Sigmoid colon (tissue), 4 donors: Measurements from ENCODE around the gene CXCL8.

Experiments
- CTCF ChIP-seq, 4 experiments: fragments of 450-650 bp in 3 of 4; fragments of 200-600 bp in 1 of 4; IDR thresholded peaks; one replicate each; pipeline ENCODE4 v1.5.1; 2016 to 2019; ENCODE audit warnings: antibody characterized with exemption in 4 of 4, mild to moderate bottlenecking in 3 of 4, moderate library complexity in 2 of 4
- EP300 ChIP-seq, 4 donors: sonication (generic); formaldehyde crosslinking; IDR thresholded peaks; one replicate each; pipeline ENCODE4 v1.6.1; 2017; ENCODE audit warnings: antibody characterized with exemption in 4 of 4
- POLR2A ChIP-seq, 2 donors: fragments of 450-650 bp; IDR thresholded peaks; one replicate each; pipeline ENCODE4 v1.6.1; 2016; ENCODE audit warnings: antibody characterized with exemption in 2 of 2, mild to moderate bottlenecking in 2 of 2, moderate library complexity in 2 of 2
- POLR2AphosphoS5 ChIP-seq, 4 donors: sonication (generic); formaldehyde crosslinking; IDR thresholded peaks; one replicate each; pipeline ENCODE4 v1.6.1; 2017; ENCODE audit warnings: antibody characterized with exemption in 4 of 4

DNA sequence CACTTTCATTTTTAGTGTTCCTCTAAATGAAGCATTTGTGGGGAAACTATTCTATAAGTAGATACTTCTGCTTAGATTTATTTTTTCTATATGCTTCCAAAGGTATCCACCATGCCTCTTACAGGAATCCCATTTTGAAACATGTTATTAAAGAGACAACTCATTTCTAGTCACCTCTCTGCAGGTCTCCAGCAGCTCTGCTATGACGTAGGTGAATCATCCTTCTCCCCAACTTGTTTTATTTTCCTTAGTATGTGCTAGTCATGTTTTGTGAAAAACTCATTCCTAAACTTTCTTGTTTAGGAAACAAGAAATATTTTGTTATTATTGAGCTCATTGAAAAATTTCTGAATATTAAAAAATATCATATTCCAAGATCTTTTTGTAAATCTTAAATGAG lies 12.8 kb downstream of the CXCL8 start:
- TF ChIP-seq CTCF (IDR thresholded peaks at IDR 0.05) (no peak), POLR2AphosphoS5 (IDR thresholded peaks at IDR 0.05) (no peak), POLR2A (IDR thresholded peaks at IDR 0.05) (no peak), EP300 (IDR thresholded peaks at IDR 0.05) (no peak)
